GM21576 (cell line): Measurements from ENCODE around the gene BLM.
"Not testable (repeated sequence)": the region's sequence is repeated elsewhere in the genome, so short reads cannot be mapped to it uniquely, and the experiment has no call there.

Experiments used
- ATAC-seq: cut with Tn5 transposase; IDR thresholded peaks from one replicate; pipeline ENCODE4 v1.9.1; 2021; ENCODE audit warnings: mild to moderate bottlenecking, moderate library complexity; ENCODE audit not compliant: unreplicated experiment

Gene BLM

DNA sequence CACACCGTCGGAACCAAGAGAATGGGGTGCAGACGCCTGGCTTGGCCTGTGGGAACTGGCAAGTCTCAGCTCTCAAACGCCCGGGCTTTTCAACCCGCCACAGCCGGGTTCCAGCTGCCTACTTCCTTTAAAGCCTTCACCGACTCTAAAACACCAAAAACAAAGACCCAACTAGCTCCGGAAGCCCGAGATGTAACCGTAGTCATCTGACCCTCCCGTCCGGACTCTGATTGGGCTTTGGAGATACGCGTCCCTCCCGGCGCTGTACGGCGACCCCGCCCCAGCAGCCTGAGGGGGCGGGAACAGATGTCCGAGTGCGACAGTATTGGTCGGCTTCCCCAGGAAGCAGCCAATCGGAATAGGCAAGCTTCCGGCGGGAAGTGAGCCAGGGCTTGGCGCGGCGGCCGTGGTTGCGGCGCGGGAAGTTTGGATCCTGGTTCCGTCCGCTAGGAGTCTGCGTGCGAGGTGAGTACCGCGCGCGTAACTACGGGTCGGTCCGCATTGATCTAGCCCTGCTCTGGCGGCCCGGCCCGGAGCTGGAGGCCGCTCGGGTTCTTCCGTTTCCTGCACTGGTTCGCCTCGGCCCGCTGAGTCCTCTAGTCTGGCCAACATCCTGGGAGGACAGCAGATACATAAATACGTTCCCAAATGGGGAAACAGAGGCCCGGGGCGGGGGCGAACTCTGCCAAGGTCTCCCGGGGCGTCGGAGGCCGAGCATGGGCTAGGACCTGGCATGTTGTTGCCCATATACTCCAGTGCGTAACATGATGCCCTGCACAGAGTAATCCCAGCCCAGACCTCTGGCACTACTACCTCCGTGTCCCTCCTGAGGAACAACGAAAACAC, at the start of gene BLM:
TSS of gene BLM (plus strand) at position 371 of the 846 bp plus-strand sequence. CDS start 30,047 bp downstream, outside the sequence.
- ATAC-seq: peak; percentile 97

DNA sequence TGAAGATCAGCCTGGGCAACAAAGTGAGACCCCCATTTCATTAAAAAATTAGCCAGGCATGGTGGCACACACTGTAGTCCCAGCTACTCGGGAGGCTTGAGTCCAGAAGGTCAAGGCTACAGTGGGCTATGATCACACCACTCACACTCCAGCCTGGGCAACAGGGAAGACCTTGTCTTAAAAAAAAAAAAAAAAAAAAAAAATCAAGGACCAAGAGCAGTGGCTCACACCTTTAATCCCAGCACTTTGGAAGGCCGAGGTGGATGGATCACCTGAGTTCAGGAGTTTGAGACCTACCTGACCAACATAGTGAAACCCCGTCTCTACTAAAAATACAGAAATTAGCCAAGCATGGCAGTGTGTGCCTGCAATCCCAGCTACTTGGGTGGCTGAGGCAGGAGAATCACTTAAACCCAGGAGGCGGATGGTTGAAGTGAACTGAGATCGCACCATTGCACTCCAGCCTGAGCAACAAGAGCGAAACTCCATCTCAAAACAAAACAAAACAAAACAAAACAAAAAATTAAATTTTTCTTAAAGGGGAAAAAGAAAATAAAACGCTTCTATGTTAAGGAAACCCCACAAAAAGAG, 49.3 kb upstream of the BLM start:
- not testable (repeated sequence) for ATAC-seq

DNA sequence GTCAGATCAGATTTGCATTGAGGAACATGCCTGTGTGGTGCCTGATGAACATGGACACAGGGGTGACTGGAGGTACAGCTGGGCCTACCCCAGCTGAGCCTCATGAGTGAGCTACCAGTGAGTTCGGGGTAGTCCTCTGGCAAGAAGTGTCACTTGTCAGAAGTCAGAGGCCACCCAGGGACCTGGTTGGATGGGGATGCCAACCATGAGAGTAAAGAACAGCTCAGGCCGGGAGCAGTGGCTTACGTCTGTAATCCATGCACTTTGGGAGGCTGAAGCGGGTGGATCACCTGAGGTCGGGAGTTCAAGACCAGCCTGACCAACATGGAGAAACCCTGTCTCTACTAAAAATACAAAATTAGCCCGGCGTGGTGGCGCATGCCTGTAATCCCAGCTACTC, 46.5 kb upstream of the BLM start:
- not testable (repeated sequence) for ATAC-seq

DNA sequence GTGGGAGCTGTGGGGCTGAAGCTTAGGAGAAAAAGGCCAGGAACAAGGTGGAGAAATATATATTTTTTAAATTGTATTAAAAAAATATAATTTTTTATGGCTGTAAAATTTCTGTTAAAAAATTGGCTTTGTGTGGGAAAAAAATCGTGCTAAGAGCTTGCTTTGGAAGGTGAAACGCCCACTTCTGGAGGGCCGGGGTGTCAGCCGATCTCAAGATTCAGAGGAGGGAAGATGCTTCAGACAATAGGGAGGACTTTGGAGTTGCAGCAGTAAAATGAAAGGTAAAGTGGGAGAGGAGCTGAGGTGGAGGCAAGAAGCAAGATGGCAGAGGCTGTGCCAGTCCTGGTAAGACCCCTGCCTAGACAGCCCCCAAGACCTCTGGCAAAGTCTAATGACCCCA, 45.9 kb upstream of the BLM start:
- no peak for ATAC-seq

DNA sequence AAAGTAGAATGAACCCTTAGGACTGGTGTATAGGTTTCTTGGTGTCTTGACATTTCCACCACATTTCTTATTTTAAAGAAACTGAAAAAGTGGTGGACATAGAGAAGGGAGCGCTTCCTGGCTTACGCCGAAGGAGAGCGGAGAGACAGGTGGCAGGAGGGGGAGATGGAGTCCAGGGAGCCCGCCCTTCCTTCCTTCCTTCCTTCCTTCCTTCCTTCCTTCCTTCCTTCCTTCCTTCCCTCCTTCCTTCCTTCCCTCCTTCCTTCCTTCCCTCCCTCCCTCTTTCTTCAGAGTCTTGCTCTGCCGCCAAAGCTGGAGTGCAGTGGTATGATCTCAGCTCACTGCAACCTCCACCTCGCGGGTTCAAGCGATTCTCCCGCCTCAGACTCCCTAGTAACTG, 43.8 kb upstream of the BLM start:
- not testable (repeated sequence) for ATAC-seq

DNA sequence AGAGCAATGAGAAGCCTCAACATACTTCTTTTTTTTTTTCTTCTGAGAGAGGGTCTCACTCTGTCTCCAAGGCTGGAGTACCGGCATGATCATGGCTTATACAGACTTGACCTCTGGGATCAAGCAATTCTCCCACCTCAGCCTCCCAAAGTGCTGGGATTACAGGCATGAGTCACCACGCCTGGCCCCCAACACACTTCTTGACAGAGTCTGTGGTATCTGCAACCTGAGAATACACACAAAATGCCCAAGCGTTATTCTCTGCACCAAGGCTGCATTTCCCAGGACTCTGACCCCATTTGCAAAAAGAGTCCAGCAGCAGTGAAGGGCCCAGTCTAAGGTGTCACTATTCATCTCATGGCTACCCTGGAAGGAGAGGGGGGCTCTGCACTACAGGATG, 42.7 kb upstream of the BLM start:
- ATAC-seq: no peak

DNA sequence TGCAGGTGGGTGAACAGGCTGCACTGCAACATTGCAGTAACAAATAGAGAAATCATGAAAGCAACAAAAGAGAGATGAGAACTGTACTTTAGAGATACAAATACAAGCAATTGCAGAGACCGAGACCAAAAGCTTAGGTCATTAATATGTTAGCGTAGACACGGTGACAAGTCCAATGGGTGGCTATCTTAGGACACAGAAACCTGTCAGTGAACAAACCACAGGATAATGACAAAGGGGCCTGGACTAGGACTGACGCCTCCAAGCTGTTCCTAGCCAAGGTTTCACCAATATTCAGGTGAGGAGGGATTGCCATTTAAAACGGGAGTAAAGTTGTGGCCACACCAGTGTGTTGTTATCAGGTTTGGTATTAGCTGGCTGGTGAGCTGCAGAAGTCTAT, 41.7 kb upstream of the BLM start:
- ATAC-seq: no peak

DNA sequence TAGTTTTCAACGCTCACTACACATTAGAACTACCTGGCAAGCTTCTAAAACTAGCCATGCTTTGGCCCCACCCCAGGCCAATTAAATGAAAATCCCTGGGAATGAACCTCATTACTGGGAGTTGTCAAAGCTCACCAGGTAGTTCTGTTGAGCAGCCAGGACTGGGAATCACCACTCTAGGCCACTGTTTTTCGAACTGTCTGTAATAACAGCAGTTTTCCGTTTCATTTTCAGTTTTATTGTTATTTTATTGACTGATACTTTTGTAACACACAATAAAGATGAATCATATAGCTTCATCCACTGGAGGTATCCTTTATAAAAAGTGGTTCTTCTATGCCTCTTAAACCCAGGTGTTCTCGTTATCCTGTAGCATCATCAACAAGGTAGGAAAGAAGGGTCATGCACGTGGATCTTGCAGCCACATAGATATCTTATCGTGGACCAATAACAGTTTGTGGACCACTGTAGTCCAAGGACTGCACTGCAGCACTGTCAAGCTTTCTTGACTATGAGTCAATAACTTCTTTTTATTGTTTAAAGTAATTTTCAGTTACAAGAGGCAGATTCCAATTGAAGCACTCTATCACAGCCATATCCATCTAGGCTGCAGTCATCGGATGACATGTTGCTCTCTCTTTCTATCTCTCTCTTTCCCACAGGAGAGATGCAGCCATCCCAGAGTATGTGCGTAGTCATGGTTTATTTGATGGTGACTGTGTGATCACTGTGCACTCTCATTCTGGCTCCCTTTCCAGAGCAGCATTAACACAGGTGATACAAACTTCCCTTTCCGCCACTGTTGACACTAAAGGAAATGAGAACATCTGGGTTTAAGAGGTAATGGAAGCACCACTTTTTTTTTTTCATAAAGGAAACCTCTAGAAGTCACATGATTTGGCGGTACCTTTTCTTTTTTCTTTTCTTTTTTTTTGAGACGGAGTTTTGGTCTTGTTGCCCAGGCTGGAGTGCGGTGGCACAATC, 39.0 kb upstream of the BLM start:
- no peak for ATAC-seq

DNA sequence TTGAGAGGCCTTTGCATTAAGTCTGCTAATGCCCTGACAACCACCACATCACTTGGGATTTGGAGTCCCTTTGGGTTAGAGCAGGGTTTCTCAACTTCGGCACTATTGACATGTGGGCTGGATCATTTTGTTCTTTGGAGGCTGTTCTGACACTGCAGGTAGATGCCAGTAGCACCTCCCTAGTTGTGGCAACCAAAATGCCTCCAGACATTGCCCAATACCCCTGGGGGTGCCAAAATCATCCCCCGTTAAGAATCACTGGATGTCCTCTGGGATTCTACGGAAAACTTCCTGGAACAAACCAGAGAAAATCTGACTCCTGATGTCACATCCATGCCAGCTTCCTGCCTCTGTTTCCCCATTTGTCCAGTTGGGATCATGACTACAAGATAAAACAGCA, 37.2 kb upstream of the BLM start:
- ATAC-seq: no peak

DNA sequence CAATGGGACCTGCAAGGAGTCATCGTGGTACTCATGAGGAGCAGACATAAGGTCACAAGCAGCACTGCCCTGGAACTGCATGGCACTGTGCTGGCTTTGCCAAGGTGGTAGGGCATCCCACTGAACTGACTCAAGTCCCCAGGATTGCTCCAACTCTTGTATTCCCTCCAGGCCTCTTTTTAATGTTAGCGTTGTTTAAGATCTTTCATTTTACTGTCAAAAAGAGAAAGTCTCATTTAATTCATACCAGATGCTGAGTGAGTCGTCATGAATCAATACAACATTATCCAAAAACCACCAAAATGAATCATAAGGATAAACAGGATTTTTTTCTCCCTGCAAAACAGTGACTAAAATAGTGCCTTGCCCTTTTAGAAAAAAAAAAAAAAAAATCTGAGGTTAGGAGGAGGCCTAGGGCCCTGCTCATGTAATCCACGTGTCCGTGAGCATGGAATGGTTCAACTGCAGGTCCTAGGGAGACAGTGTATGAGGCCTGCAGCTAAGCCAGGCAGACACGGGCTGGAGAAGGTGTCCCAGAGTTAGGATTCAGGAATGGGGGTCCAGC, 36.7 kb upstream of the BLM start:
- no peak for ATAC-seq

DNA sequence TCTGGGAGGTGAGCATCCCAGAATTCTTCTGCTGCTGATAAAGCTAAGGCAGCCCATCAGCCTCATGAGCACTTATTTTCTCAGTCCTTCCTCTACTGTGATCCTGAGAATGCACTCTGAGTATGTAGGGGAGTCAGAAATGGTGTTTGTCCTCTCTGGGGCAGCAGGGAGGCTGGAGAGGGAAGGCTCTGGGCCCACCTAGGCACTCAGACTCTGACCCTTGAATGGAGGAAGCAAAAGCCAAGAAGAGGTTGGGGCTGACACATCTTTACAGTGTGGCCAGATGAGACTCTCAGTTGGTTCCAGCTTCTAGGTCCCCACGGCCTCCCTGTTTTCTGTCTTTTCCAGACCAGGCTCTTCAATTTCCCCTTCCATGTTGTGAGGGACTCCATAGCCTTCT, 36.1 kb upstream of the BLM start:
- no peak for ATAC-seq

DNA sequence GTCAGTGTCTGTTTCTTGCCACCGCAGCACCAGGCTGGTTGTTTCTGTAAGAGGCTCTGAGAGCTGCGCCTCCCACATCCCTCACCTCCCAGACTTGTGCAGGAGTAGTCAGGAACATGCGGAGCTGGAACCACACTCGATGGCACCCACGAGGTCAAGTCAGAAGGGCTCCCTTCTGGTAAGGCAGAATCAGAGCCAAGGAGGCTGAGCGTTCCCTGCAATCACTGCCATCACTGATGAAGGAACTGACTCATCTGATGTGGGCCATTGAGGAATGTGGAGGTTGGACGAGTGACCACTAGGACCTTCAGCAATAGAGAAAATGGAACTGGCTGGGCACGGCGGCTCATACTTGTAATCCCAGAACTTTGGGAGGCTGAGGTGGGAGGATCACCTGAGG, 35.7 kb upstream of the BLM start:
- ATAC-seq: no peak

DNA sequence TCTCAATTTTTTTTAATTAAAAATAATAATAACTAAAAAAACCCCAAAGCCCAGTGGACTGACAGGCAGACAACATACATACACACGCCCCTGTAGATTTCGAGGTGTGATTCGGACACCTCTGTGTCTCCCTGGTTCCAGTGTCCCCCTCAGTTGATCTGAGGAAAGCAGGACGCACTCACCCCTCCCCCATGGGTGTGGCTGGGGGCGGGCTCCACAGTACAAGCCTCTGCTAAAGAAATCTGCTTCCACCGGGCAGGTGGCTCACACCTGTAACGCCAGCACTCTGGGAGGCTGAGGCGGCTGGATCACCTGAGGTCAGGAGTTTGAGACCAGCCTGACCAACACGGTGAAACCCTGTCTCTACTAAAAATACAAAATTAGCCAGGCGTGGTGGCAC, 33.8 kb upstream of the BLM start:
- no peak for ATAC-seq

DNA sequence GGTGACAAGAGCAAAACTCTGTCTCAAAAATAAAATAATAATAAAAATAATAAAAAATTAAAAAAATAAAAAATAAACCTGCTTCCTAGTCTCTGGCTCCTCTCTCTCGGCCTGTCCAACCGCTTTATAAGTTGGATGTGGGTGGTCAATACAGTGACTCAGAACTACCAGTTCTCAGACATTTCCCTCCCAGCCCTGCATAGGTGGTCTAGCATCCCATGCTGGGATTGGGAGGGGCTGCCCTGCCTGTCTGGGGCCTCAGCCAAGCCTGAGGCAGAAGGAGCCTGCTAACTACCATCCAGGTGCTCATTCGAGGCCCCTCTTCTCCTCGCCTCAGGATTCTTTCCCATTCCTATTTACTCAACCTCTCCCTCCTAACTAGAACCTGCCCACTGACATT, 33.3 kb upstream of the BLM start:
- ATAC-seq: no peak

DNA sequence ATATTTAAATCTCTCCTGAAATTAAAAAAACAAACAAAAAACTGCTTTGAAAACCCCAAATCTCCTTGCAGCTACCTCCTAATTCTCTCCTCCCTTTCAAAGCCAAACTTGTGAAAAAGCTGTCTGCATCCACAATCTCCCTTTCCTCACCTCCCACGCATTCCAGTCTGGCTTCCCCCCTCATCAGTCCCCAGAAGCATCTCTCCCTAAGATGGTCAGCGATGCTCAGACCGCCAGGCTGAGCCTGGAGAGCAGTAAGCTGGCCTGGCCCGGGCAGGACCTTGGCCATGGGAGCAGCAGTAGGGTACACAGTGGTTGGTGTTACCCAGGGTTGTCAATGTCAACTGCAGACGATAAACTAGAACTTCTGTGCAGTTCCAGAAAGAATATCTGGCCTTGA, 32.9 kb upstream of the BLM start:
- ATAC-seq: no peak

DNA sequence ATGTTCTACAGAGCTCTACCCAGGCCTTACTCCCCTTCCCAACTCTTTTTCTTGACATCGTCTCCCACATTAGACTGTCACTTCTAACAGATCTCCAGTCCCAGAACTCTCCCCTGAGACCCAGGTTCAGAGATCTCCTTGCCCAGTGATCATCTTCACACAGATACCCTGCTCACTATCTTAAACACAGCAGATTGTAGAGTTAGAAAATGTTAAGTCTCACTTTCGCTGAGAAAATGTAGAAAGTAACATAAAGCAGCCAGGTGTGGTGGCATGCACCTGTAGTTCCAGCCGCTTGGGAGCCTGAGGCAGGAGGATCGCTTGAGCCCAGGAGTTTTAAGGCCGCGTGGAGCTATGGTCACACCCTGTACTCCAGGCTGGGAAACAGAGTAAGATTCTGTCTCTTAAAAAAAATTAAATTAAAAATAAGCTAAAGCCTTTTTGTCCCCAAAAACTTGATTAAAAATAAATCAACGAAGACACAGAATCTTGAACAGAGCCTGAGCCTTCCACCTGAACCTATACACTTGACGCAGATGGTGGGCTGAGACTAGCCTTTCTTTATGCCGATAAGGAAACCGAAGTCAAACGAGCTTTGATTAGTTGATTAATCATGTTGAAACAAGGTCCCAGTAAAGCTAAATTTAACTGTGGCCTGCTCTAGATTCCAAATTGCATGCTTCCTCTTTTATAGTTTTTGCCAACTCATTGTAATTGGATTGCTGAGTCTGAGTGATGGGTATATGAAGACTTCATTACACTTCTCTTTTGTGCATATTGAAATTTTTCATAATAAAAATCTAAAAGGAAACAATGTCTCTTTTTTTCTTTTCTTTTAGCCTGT, 31.3 kb upstream of the BLM start:
- peak; percentile 32 for ATAC-seq

DNA sequence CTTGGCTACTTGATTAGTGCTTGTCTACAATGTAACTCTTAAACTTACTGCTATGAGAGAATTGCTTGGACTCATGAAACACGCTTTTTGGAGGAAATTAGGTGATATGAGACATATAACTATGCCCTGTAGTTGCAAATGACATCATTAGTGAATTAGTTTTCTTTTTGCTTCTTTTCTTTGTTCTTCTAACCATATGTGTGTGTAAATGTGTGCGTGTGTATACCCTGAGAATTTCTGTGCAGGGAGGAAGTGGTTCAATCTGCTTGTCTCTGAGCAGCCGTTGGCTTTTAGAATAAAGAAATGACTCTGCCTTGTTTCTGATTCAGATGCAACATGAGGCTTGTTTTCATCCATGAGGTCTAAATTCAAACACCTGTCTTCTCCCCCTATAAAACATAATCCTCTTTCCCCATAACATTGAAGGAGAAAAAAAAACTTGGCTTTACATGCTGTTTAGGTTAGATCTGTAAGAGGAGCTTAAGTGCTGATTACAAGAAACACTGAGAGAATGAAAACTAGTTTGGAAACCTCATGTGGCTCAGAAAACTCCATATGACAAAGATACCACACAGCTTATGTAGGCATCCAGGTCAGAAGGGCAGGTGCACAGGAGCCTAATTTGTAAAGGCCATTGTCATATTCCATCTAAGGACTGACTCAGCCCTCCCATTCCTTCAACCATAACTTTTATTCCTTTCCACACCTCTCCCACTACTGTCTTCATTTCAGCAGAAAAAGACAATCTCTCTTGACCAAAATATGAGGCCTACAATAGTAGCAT, 30.5 kb upstream of the BLM start:
- ATAC-seq: peak; percentile 81

DNA sequence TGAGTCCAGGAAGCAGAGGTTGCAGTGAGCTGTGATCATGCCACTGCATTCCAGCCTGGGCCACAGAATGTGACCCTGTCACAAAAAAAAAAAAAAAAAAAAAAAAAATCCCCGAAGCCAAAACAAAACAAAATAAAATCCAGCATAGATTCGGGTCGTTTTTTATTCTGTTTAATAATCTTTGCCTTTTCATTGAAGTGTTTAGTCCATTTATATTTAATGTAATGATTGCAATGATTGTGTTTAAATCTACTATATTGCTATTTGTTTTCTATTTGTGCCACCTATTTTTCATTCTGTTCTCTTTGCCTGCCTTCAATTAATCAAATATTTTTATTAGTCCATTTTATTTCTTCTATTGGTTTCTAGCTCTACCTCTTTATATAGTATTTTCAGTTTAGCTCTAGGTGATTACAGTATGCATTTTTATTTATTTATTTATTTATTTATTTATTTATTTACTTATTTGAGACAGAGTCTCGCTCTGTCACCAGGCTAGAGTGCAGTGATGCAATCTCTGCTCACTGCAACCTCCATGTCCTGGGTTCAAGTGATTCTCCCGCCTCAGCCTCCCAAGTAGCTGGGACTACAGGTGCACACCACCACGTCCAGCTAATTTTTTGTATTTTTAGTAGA, 27.7 kb upstream of the BLM start:
- ATAC-seq: not testable (repeated sequence)

DNA sequence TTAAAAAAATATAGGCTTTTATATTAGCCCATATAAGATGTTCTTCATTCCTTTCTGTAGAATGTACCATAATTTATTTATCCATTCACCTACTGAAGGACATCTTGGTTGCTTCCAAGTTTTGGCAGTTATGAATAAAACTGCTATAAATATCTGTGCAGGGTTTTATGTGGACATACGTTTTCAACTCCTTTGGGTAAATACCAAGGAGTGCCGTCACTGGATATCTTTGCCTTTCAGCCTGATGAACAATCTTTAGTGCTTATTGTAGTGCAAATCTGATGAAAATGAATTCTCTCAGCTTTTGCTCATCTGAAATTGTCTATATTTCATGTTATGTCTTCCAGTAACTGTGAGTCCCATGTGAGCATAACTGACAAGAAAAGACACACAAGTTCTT, 26.6 kb upstream of the BLM start:
- no peak for ATAC-seq
